Stimulated activated CD4-positive, alpha-beta T cell treated with anti-CD3 and anti-CD28 coated beads, Interleukin-1b, Interleukin-23, amount 100 ng/mL, for 1 hour (primary cell): ENCODE data around the gene SLK.

Experiments used
- DNase-seq, 2 donors: peaks; one replicate each; pipeline ENCODE4 v3.0.0-alpha.2; 2020; ENCODE audit warnings: low read depth in 2 of 2

Gene SLK

DNA sequence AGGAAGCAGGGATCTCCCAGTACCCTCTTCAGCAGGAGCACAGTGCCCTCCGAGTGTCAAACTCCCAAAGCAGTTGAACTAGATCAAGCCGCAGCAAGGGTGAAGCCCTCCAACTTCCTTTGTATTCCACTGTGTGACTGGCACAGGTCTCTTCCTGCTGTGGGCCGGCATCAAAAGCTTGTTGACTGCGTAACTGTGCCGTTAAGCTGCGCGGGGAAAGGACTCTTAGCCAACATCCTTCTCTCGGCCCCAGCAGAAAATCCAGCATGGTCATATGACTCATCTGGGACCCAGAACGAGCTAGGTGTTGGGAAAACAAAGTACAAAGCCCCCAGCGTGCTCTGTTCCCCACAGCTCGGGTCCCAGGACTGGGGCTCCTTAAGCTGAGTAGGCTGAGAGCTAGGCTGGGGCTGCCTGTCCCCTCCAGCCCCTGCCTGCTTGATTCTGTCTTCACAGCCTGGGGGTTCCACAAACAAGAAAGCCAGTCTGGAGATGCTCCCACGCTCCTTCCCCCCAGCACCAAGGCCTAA lies 66.5 kb downstream of the SLK start:
- DNase-seq: no peak

GRCh38 chr10:104033966-104034365 lies 67.0 kb downstream of the SLK start:
- DNase-seq: no peak

DNA sequence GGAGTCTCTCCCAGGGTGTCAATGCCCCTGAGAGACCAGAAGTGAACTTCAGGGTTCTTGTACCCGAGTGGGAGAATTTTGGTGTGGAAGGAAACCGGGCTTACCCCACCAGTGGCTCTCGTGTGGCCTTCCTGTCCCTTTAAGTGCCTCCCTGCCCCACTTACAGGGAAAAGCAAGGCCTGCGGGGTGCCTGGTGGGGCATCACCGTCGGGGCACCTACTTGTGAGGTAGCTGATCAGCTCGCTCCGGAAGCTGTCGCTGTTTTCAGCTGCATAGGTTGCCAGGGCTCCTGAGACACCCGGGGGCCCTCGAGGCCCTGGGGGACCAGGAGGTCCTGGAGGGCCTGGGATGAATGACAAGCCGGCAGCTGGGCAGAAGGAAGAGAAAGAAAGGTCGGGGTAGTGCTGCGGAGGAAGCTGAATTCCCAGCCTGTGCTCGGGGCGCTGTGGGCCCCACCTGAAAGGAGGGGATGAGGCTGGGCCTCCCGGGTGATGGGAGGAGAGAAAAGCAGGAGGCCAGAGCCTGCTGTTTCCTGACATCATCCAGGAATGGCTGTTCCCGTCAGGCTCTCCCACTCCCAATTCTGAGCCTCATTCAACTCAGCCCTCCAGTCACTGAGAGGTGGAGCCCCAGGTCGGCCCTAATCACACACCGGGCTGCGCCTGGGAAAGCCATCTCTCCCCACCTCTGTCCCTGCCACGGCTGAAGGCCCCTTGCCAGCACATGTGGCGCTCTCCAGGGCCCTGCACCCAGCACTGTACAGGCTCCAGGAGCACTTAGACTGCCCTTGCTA lies 67.7 kb downstream of the SLK start:
- no peak for DNase-seq

DNA sequence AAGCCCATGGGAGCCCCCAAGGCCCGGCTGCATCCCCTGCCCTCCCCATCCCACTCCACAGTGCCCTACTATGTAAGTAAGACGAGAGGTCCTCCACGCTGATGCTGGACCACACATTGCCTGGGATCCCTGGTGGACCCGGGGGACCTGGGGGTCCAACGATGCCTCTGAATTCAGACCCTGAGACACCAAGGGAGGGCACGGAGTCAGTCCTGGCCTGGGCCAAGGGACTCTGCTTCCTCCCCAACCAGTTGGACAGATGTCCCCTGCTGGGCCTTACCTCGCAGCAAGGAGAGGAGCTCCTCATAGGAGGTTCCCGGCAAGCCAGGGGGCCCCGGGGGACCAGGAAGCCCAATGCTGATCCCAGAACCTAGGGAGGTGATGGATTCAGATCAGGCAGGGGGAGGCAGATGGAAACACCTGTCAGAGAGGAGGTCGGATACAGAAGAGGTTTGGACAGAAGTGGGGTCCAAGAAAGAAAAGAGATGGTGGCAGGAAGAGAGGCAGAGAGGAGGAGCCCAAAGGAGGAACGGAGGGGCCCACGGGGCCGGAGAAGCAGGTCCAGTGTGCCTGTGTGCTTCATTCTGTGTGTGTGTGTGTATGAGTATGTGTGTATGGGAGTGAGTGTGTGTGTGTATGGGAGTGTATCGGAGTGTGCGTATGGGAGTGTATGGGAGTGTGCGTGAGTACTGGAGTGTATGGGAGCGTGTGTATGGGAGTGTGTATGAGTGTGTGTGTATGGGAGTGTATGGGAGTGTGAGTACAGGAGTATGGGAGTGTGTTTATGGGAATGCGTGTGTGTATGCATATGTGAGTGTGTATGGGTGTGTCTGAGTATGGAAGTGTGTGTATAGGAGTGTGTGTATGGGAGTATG lies 68.5 kb downstream of the SLK start:
- no peak for DNase-seq

- DNase-seq: no peak
Measured at GRCh38 chr10:104036069-104036384, 69.1 kb downstream of the SLK start.

GRCh38 chr10:104036518-104037260 lies 69.7 kb downstream of the SLK start:
- no peak for DNase-seq

DNA sequence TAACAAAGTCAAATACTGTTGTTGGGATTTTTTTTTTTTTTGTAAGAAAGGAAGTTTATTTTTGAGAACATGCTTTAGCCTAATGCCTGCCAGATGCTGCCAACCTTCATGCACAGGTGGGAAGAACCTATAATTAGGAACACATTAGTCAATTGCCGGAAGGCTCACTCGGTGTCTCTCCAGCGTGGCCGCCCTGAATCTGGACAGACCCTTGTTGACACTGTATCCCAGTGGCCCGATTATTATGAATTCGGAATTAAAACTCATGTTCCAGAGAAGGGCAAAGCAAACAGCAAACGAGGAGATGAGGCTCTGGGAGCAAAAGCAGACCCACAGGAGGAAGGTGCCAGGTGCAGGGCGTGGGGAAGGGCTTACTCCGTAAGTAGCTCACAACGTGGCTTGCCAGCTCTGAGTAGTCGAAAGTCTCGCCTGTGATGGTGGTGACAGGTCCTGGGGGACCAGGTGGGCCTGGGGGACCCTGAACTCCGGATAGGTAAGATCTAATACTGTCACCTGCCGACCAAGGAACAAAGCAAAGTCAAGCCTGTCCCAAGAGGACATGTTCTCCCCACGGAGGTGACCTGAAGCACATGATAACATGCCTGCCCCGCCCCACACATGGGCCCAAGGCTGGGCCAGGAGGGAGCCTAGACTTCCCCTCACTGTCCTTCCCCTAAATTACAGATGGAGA lies 70.5 kb downstream of the SLK start:
- no peak for DNase-seq

DNA sequence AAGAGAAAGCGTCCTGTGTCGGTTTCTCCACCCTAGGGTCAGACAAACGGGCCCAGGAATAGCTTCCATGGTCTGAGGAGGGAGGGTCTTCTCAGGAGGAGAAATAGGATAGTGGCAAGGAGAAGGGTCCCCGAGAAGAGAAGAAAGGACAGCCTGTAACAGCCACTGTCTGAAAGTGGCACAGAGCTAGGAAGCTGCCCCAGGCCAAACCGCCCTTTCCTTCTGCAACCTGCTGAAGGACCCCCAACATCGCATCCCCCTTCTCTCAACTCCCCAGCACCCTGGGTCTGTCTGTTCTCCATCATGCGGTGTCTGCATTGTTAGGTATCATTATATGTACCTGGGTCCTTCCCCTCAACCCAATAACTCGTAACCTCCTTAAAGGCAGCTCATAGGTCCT lies 71.6 kb downstream of the SLK start:
- DNase-seq: no peak

- DNase-seq: no peak
Measured at GRCh38 chr10:104038958-104039752, 72.2 kb downstream of the SLK start.

- DNase-seq: no peak
Measured at GRCh38 chr10:104040382-104040781, 73.4 kb downstream of the SLK start.

- no peak for DNase-seq
Measured at GRCh38 chr10:104040862-104041789, 74.2 kb downstream of the SLK start.

- DNase-seq: no peak
Measured at GRCh38 chr10:104041891-104042535, 75.1 kb downstream of the SLK start.

DNA sequence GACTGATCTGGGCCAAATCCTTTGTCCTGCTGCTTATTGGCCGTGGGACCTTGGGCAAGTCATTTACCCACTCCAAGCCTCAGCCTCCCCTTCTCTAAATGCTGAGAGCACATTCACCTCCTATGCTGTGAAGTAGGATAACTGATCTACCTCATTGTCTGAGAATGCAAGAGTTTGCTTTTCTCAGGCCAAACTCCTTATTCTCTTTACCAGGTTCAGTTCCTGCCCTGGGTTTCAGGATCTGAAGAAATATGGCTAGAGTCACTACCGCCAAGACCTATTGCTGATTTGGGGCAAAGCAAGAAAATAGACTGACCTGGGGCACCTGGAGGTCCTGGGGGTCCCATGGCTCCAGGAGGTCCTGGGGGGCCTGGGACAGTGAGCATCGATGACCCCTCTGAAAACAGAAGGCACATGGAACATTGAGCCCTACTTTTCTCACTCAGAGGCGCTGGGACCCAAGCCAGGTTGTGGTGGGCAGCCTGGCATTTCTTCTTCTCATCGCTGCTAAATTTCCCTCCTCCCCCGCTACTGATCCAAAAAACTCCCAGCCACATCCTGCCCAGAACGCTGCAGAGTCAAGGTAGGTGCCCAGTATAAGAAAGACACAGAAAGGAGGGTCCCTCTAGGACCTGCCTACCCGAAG lies 76.4 kb downstream of the SLK start:
- DNase-seq: no peak

DNA sequence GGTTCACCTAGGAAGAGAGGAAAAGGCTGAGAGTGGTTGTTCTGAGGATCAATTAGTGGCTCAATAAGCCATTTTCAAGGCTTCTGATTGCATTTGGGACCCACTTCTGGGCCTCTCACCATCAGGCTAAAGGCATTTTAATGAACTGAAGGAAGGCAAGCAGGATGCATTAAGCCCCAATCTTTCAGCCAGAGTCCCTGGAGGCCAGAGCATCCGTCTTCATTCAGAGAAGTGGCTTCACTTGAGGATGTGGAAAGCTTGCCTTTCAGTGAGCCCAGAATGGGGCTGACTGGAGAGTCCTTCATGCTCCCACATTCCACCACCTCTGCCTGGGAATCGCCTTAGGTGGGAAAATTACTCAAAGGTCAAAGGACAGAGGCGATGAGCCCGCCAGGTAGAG lies 76.9 kb downstream of the SLK start:
- DNase-seq: no peak

DNA sequence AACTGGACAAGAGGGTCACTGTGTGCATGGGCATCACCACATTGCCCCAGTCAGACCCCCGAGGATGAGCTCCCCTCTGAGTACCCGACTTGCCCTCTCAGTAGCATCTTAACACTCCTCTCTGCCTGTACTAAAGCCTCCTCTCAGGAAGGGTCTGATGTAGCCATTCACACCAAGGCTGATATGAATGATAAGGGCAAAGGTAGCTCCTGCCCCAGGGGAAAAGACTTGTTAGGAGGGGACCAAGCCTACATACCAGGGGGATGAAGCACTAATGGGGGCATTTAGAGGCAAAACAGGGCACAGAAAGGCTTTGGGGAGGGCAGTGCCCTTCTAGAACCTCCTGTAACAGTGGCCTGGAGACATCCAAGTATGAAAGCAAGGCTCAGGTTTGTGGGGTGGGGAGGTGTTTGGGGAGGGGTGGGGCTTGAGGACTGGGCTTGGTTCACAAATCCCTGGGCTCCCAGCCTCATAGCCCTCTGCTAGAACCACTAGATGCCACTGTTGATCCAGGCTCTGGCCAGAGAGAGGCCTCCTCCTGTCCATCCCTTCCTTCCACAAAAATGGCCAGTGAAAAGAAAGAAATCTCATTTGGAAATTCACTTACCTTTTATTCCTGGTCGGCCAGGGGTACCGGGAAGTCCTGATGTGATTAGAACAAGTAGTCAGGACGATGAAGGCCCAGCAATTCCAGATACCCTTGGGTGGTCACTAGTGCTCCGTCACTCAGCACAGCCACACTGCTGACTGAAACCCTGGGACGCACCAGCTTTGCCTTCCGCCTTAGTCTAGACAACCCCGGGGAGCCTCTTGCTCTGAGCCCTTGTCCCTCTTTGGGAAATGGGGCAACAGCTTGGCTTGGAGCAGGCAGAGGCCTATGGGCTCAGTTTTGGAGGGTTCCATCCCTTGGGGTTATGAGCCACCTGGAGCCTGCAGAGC lies 78.5 kb downstream of the SLK start:
- no peak for DNase-seq

- no peak for DNase-seq
Measured at GRCh38 chr10:104046651-104047050, 79.7 kb downstream of the SLK start.

DNA sequence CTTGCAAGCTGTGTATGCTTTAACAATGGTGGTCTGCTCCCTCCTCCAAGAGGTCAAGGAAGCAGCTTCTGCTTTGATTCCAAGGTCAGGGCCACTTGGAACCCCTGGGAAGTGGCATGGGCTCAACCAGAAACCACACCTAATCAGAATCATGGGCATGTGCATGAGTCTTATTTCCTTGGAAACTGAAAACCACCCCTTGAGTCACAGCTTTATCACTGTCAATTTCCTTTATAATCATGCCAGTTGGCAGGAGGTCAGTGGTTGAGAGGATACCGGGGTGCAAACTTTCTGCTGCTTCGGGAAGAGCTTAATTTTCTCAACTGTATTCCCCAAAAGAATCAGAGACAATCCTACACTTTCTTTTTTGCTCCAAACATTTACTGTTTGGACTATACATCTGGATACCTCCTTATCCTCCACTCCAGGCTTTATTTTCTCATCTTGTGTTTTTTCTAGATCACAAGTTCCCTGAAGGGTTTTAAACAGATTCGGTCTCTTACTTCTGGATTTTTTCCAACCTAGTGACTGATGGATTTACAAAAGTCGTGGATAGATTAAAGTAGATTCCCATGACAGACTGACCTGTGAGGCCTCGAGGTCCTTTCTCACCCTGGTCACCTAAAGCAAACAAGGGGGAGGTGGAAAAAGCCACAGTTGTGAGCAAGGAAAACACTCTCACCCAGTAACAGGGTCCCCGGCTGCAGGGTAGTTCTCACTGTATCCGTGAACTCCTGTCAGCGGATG lies 82.7 kb downstream of the SLK start:
- no peak for DNase-seq
